SK-N-SH (cell line): ENCODE measurements around the gene SLC29A1. TPM values are rescaled to one million over a fixed set of nuclear protein-coding genes. Genes with fewer than 3 reads are reported as not detected.

Experiments
- CTCF ChIA-PET: fragments of 300-600, 350-600 bp; formaldehyde crosslinking; extraction: SDS; loops from one replicate; lab custom pipeline; 2021; lab: Yijun Ruan, JAX
- POLR2A ChIA-PET: fragments of 350-600 bp; sonication (Branson Sonifier 250); formaldehyde crosslinking; extraction: SDS; loops from one replicate; lab custom pipeline; 2020; ENCODE audit warnings: antibody characterized with exemption, inconsistent platforms; lab: Yijun Ruan, JAX
- DNase-seq: peaks from one replicate; pipeline ENCODE4 v3.0.0; 2012
- H2AFZ ChIP-seq: fragments of 200-600 bp; sonication (generic); 2 replicates; pipeline ENCODE4 v1.8.1; 2016; ENCODE audit warnings: antibody characterized with exemption, mild to moderate bottlenecking, low read depth
- H3F3A ChIP-seq: fragments of 200-600 bp; sonication (generic); replicated peaks from 2 replicates; pipeline ENCODE3; 2016; ENCODE audit warnings: antibody characterized with exemption, mild to moderate bottlenecking; ENCODE audit not compliant: insufficient read depth
- H3K27ac ChIP-seq, 2 experiments: fragments of 200-500 bp in 1 of 2; fragments of 200-600 bp in 1 of 2; sonication (Bioruptor generic) in 1 of 2; sonication (generic), shearing (Covaris generic) in 1 of 2; 2 replicates each; pipeline versions ENCODE4 v1.5.1 to v1.6.1; 2014 to 2016; ENCODE audit warnings: low read depth in 2 of 2, inconsistent platforms in 1 of 2, low read length in 1 of 2, mild to moderate bottlenecking in 1 of 2, mixed read lengths in 1 of 2
- H3K27me3 ChIP-seq: fragments of 200-600 bp; sonication (generic), shearing (Covaris generic); 2 replicates; pipeline ENCODE4 v1.6.1; 2016; ENCODE audit warnings: mixed run types; ENCODE audit not compliant: insufficient read depth
- H3K36me3 ChIP-seq, 2 experiments: fragments of 200-500 bp in 1 of 2; fragments of 200-600 bp in 1 of 2; sonication (Bioruptor generic) in 1 of 2; sonication (generic) in 1 of 2; replicated peaks in 1 of 2; 2 replicates each; pipeline versions ENCODE3 to v1.5.1; 2014 to 2016; ENCODE audit warnings: low read length in 1 of 2, mild to moderate bottlenecking in 1 of 2; ENCODE audit not compliant: insufficient read depth in 2 of 2, control insufficient read depth in 1 of 2
- H3K4me1 ChIP-seq, 2 experiments: fragments of 200-500 bp in 1 of 2; fragments of 200-600 bp in 1 of 2; sonication (Bioruptor generic) in 1 of 2; sonication (generic), shearing (Covaris generic) in 1 of 2; 2 replicates each; pipeline versions ENCODE4 v1.5.1 to v1.6.1; 2014 to 2016; ENCODE audit warnings: low read depth in 1 of 2, low read length in 1 of 2, mixed run types in 1 of 2; ENCODE audit not compliant: insufficient read depth in 2 of 2, control insufficient read depth in 1 of 2
- H3K4me2 ChIP-seq: fragments of 200-600 bp; sonication (generic), shearing (Covaris generic); 2 replicates; pipeline ENCODE4 v1.6.1; 2017; ENCODE audit warnings: mixed run types
- H3K4me3 ChIP-seq, 2 experiments: fragments of 200-500 bp in 1 of 2; fragments of 200-600 bp in 1 of 2; sonication (Bioruptor generic) in 1 of 2; sonication (generic), shearing (Covaris generic) in 1 of 2; 2 replicates each; pipeline versions ENCODE4 v1.5.1 to v1.8.1; 2014 to 2016; ENCODE audit warnings: low read depth in 2 of 2, inconsistent platforms in 1 of 2, low read length in 1 of 2, mild to moderate bottlenecking in 1 of 2, mixed read lengths in 1 of 2, moderate library complexity in 1 of 2
- H3K79me2 ChIP-seq: fragments of 200-600 bp; sonication (generic); 2 replicates; pipeline ENCODE4 v1.8.1; 2017; ENCODE audit warnings: mild to moderate bottlenecking; ENCODE audit not compliant: insufficient read depth
- H3K9ac ChIP-seq: fragments of 200-600 bp; sonication (generic); 2 replicates; pipeline ENCODE4 v1.6.1; 2017; ENCODE audit warnings: mixed run types
- H3K9me2 ChIP-seq: fragments of 200-600 bp; sonication (generic); 2 replicates; pipeline ENCODE4 v1.6.1; 2017; ENCODE audit warnings: mixed run types
- H3K9me3 ChIP-seq: fragments of 200-600 bp; sonication (generic); 2 replicates; pipeline ENCODE4 v1.6.1; 2017; ENCODE audit warnings: mixed run types, mild to moderate bottlenecking, moderate library complexity
- H4K20me1 ChIP-seq: fragments of 200-600 bp; sonication (generic); 2 replicates; pipeline ENCODE4 v1.6.1; 2017; ENCODE audit warnings: mild to moderate bottlenecking, mixed run types; ENCODE audit not compliant: insufficient read depth
- CHD2 ChIP-seq: fragments of 150-350 bp; IDR thresholded peaks from 2 replicates; pipeline ENCODE4 v1.6.1; 2018; ENCODE audit warnings: low read length; ENCODE audit not compliant: partially characterized antibody
- EP300 ChIP-seq, 2 experiments: IDR thresholded peaks; 2 replicates each; pipeline versions ENCODE4 v1.4.0 to v1.6.1; 2012; ENCODE audit warnings: borderline replicate concordance in 1 of 2, low read depth in 1 of 2, low read length in 1 of 2
- EZH2phosphoT487 ChIP-seq: fragments of 200-600 bp; sonication (generic); IDR thresholded peaks from 2 replicates; pipeline ENCODE4 v1.6.1; 2017; ENCODE audit warnings: low read depth, mixed run types, mild to moderate bottlenecking, antibody characterized with exemption, moderate library complexity, borderline replicate concordance
- FOSL2 ChIP-seq: IDR thresholded peaks from 2 replicates; pipeline ENCODE4 v1.4.0; 2012; ENCODE audit warnings: low read depth, mild to moderate bottlenecking, moderate library complexity, borderline replicate concordance
- GATA2 ChIP-seq: sonication (generic); formaldehyde crosslinking; IDR thresholded peaks from 2 replicates; pipeline ENCODE4 v1.5.0; 2020; ENCODE audit warnings: mild to moderate bottlenecking, missing genetic modification reagents
- JUND ChIP-seq: IDR thresholded peaks from 2 replicates; pipeline ENCODE4 v1.4.0; 2012
- NRF1 ChIP-seq: IDR thresholded peaks from 2 replicates; pipeline ENCODE4 v1.6.1; 2012; ENCODE audit warnings: low read depth, mild to moderate bottlenecking, low read length
- POLR2AphosphoS5 ChIP-seq: IDR thresholded peaks from 2 replicates; pipeline ENCODE4 v1.6.1; 2012; ENCODE audit warnings: low read depth, low read length
- RAD21 ChIP-seq: IDR thresholded peaks from 2 replicates; pipeline ENCODE4 v1.6.1; 2012; ENCODE audit warnings: mild to moderate bottlenecking, low read length
- RFX5 ChIP-seq: IDR thresholded peaks from 2 replicates; pipeline ENCODE4 v1.6.1; 2012; ENCODE audit warnings: mild to moderate bottlenecking, improper control_type of control experiment, low read length
- RXRA ChIP-seq: IDR thresholded peaks from 2 replicates; pipeline ENCODE4 v1.4.0; 2012; ENCODE audit warnings: low read depth, mild to moderate bottlenecking, borderline replicate concordance
- TAF1 ChIP-seq: IDR thresholded peaks from 2 replicates; pipeline ENCODE4 v1.6.1; 2012; ENCODE audit warnings: low read depth, mild to moderate bottlenecking, low read length, moderate library complexity, borderline replicate concordance
- WGBS: methylation state at CpG from one replicate; pipeline ENCODE4 v1.1.6; 2017; ENCODE audit warnings: low lambda C conversion rate; 5-methylcytosine and 5-hydroxymethylcytosine counted together
- polyA plus RNA-seq, 3 experiments: library from polyadenylated mRNA; depleted of rRNA; stranded (reverse); fragments of >200 nt; gene quantifications; 2 replicates each; pipeline ENCODE4 v1.2.3, GENCODE V29; 2012
- TF ChIP-seq, protein P1 (sequence below): IDR thresholded peaks from 2 replicates; pipeline ENCODE4 v1.6.1; 2012; ENCODE audit warnings: mild to moderate bottlenecking, low read depth, low read length, moderate library complexity
- TF ChIP-seq, protein P2 (sequence below): fragments of 150-350 bp; IDR thresholded peaks from 2 replicates; pipeline ENCODE4 v1.6.1; 2017; ENCODE audit warnings: antibody characterized with exemption, low read length, low read depth, borderline replicate concordance
- TF ChIP-seq, protein P3 (sequence below): fragments of 150-350 bp; IDR thresholded peaks from 2 replicates; pipeline ENCODE4 v1.6.1; 2016; ENCODE audit warnings: mild to moderate bottlenecking, low read depth, low read length

Gene SLC29A1
- polyA plus RNA-seq, 1 of the 3 experiments (the other 2 are of a cell fraction) = 44.5 TPM

DNA sequence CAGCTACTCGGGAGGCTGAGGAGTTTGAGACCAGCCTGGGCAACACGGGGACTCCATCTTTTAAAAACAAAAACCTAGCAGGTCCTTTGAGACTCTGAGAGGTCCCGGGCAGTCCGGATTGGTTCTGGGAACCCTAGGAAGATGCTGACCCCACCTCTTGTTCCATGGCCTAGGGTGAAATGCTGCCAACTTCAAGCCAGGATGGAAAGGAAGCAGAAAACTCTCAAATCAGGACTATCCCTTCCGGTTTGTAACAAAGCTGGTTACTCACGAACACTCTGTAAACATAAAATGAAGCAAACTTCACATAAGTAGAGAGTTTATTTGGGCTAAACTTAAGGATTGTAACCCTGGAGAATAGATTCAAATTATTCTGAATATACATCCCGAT, 36.8 kb upstream of the SLC29A1 start:
- CTCF ChIA-PET = interaction anchor here (1.1 to 2.5 kb wide), 3 partner anchors 20 to 48 kb away, joined by 3 to 11 read pairs (median 4); no protein-coding TSS in a partner anchor
- TF ChIP-seq TAF1 (no peak), EZH2phosphoT487 (no peak), RFX5 (no peak), RAD21 (no peak), POLR2AphosphoS5 (no peak), JUND (no peak), GATA2 (CRISPR knock-in tag) (no peak), NRF1 (no peak), FOSL2 (no peak), CHD2 (no peak), EP300 (IDR thresholded peaks at IDR 0.05; ENCODE audit: borderline replicate concordance in 1 of 2, low read depth in 1 of 2, low read length in 1 of 2) (no peak), RXRA (no peak)
- TF ChIP-seq, protein P1, sequence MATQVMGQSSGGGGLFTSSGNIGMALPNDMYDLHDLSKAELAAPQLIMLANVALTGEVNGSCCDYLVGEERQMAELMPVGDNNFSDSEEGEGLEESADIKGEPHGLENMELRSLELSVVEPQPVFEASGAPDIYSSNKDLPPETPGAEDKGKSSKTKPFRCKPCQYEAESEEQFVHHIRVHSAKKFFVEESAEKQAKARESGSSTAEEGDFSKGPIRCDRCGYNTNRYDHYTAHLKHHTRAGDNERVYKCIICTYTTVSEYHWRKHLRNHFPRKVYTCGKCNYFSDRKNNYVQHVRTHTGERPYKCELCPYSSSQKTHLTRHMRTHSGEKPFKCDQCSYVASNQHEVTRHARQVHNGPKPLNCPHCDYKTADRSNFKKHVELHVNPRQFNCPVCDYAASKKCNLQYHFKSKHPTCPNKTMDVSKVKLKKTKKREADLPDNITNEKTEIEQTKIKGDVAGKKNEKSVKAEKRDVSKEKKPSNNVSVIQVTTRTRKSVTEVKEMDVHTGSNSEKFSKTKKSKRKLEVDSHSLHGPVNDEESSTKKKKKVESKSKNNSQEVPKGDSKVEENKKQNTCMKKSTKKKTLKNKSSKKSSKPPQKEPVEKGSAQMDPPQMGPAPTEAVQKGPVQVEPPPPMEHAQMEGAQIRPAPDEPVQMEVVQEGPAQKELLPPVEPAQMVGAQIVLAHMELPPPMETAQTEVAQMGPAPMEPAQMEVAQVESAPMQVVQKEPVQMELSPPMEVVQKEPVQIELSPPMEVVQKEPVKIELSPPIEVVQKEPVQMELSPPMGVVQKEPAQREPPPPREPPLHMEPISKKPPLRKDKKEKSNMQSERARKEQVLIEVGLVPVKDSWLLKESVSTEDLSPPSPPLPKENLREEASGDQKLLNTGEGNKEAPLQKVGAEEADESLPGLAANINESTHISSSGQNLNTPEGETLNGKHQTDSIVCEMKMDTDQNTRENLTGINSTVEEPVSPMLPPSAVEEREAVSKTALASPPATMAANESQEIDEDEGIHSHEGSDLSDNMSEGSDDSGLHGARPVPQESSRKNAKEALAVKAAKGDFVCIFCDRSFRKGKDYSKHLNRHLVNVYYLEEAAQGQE = no peak
- TF ChIP-seq, protein P2, sequence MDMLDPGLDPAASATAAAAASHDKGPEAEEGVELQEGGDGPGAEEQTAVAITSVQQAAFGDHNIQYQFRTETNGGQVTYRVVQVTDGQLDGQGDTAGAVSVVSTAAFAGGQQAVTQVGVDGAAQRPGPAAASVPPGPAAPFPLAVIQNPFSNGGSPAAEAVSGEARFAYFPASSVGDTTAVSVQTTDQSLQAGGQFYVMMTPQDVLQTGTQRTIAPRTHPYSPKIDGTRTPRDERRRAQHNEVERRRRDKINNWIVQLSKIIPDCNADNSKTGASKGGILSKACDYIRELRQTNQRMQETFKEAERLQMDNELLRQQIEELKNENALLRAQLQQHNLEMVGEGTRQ = no peak
- TF ChIP-seq, protein P3, sequence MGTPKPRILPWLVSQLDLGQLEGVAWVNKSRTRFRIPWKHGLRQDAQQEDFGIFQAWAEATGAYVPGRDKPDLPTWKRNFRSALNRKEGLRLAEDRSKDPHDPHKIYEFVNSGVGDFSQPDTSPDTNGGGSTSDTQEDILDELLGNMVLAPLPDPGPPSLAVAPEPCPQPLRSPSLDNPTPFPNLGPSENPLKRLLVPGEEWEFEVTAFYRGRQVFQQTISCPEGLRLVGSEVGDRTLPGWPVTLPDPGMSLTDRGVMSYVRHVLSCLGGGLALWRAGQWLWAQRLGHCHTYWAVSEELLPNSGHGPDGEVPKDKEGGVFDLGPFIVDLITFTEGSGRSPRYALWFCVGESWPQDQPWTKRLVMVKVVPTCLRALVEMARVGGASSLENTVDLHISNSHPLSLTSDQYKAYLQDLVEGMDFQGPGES = no peak
- no peaks in the 10 kb centered on the region for H3K4me1 ChIP-seq

More for the DNA sequence above, 36.8 kb upstream of the SLC29A1 start:
- H2AFZ ChIP-seq = no peak overlapping the region
- H3K4me2 ChIP-seq = no peak overlapping the region
- no peaks in the 10 kb centered on the region for H3K9me2 ChIP-seq
- H3K4me3 ChIP-seq = no peak overlapping the region
- H3K27ac ChIP-seq = no peak overlapping the region
- POLR2A ChIA-PET = interaction anchor here (0.7 kb wide), 1 partner anchor 106 kb away, joined by 3 read pairs; no protein-coding TSS in a partner anchor
- 62% methylated on average over 7 of the region's 7 CpGs for WGBS
- DNase-seq = no peak
- no peaks in the 10 kb centered on the region for H3K79me2 ChIP-seq
- H3K9ac ChIP-seq = no peak overlapping the region
- H3F3A ChIP-seq = no peaks in the 10 kb centered on the region
- H3K9me3 ChIP-seq = no peaks in the 10 kb centered on the region
- H3K36me3 ChIP-seq = no peaks in the 10 kb centered on the region
- H4K20me1 ChIP-seq = no peaks in the 10 kb centered on the region
- H3K27me3 ChIP-seq = no peaks in the 10 kb centered on the region; the same call in 1 of the 2 replicates
